Measurements from ENCODE around the gene TIGIT.
"Not testable (repeated sequence)": the region's sequence is repeated elsewhere in the genome, so short reads cannot be mapped to it uniquely, and the experiment has no call there.

The TIGIT gene

DNA sequence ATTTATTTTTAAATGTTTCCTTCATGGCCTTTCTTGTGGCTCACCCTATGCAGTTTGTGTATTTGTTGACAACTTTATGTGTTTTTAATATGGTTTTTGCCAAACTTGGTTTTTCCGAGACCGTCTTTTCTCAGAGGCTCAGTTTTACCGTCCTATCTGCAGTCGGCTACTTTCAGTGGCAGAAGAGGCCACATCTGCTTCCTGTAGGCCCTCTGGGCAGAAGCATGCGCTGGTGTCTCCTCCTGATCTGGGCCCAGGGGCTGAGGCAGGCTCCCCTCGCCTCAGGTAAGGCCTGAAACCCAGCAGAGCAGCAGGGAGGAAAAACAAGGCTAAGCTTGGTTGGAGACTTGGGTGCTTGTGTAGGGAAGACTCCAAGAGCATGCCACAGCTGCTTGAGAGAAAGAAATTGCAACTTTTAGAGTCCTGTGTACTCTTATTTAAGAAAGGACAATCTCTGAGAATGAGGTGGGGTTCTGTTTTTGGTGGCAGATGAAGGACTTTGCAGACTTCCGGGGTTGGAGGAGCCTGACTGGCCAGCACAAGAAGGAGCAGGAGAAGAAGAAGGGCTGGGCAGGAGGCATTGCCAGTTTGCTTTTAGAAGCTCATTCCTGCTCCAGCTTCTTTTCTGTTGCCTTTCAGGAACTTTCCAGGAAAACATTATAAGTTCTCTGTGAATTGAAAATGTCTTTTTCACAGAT lies at the start of gene TIGIT:
Gene TIGIT, plus strand, starts transcription at position 191 of the 698 bp plus-strand sequence. Its CDS starts 34 bp downstream, at position 225.
- peak in 1 of 2 donors; percentile 45 for DNase-seq

GRCh38 chr3:114252954-114253353 lies 40.9 kb upstream of the TIGIT start:
- DNase-seq = no peak

- DNase-seq = no peak
These were observed 40.3 kb upstream of the TIGIT start for GRCh38 chr3:114253505-114253904.

DNA sequence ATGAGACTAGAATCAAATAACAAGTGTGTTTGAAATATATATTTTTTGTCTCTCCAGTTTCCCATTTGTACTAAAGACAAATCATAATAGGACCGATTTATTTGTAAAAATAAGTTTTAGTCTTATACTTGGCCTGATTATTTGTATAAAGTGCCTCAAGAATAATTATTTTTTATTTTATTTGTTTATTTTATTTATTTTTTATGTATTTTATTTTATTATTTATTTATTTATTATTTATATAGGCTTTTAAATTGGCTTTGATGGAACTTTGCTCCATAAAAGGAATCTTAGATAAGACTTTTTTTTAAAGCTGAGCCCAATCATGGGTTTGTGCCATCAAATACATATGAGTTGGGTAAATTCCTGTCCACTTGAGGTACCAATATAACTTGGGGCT lies 34.3 kb upstream of the TIGIT start:
- DNase-seq = no peak

DNA sequence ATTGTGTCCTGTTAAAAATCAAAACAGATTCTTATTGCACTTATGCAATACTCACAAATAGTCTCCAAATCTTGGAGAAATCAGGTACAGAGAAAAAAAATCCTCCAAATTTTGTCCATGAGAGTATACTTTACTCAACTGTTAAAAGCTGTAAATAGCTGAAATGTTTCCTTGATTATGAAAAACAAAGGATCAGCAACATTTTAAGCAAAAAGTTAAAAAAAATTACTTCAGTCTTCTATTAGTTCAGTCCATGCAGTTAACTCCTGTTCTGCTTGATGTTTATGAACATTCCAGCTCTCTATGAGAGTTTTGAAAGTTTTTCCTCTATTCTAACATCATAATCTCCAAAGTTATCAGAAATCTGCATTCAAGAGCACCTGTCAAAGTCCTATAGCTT lies 33.7 kb upstream of the TIGIT start:
- no peak for DNase-seq

GRCh38 chr3:114270019-114270418 lies 23.8 kb upstream of the TIGIT start:
- no peak for DNase-seq

DNA sequence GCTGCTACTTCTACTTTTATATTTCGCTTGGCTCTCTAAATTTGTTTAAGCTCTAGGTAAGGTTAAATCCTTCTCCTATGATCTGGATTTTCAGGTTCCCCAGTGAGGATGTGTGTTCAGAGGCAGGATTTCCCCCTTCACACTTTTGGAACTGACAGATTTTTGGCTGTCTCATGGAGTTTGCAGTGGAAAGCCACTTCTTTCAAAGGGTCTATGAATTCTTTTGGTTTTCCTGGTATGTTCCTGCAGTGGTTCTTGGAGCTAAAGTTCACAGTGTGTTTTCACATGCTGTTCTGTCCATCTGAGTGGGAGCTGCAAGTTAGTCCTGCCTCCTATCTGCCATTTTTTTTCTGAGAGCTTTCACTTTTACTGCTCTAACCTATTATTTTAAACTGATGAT lies 21.6 kb upstream of the TIGIT start:
- no peak for DNase-seq

DNA sequence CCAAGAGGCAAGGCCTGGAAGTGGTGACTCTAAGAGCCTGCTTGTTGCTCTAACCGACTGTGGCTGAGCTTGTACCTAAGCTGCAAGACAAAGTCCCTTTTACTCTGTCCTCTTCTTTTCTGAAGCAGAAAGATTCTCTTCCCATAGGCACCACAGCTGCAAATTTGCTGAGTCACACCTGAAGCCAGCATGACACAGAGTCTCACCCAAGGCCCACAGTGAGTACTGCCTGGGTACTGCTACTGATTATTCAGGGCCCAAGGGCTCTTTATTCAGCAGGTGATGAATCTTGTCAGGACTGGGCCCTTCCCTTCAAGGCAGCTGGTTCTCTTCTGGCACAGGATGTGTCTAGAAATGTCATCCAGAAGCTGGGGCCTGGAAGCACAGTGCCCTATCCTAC lies 18.9 kb upstream of the TIGIT start:
- no peak for DNase-seq

DNA sequence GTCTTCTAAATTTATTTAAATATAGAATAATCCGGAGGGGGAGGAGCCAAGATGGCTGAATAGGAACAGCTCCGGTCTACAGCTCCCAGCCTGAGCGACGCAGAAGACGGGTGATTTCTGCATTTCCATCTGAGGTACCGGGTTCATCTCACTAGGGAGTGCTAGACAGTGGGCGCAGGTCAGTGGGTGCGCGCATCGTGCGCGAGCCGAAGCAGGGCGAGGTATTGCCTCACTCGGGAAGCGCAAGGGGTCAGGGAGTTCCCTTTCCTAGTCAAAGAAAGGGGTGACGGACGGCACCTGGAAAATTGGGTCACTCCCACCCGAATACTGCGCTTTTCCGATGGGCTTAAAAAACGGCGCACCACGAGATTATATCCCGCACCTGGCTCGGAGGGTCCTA lies 17.0 kb upstream of the TIGIT start:
- not testable (repeated sequence) for DNase-seq

GRCh38 chr3:114284644-114285043 lies 9.2 kb upstream of the TIGIT start:
- no peak for DNase-seq

DNA sequence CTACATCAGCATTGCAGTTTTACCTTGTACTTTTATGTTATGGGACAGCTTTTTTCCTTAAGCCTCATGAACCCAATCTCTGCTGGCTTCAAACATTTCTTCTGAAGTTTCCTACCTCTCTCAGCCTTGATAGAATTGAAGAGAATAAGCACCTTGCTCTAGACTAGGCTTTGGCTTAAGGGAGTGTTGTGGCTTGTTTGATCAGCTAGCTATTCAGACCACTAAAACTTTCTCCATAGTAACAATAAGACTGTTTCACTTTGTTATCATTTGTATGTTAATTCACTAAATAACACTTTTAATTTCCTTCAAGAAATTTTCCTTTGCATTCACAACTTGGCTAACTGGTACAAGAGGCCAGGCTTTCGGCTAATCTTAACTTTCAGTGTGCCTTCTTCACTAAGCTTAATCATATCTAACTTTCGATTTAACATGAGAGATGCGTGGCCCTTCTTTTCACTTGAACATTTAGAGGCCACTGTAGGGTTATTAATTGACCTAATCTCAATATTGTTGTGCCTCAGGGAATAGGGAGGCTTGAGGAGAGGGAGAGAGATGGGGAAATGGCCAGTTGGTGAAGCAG lies 8.1 kb upstream of the TIGIT start:
- DNase-seq = peak in 1 of 2 donors; percentile 61

GRCh38 chr3:114286266-114286665 lies 7.6 kb upstream of the TIGIT start:
- DNase-seq = peak in 1 of 2 donors; percentile 39

DNA sequence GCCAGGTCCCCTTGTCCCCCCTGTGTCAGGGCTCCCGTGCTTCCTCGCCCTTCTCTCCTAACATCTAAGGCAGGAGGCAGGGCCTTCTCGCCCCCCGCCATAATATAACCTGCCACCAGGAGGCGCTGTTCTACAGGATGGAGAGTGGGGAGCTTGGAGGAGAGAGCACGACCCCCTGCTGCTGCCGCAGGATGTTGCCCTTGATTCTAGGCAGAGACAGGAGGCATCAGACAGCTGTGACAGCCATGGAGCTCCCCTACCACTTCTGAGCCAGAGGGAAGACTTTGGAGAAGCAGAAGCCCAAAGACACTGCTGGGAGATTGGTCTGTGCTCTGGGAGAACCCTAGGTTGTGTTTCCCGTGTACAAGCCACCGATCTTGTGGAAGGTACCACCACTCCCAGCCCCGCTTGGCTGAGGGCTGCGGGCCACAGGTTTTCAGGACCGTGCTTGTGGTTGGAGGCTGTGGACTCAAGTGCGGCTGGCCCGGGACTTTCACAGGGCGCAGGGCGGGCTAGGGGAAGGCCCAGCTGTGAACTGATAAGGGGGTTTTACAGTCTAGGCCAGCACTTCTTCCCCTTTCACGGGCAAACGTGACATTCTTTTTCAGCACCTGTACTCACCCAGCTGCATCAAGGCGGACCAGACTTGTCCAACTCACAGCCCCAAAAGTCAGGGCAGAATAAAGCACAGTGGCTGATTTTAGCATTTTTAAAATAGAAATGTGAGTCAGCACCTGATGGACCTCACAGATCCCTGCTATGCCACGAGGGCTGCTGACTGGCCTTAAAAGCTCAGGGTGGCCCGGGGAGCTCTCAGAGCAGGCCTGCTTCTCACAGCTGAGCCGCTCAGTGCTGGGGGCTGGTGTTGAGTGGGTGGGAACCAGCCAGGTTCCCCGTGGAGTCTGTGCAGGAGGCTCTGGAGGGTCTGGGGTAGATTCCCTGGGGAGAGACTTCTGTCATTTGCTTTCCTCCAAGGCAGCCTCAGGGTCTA lies 2.6 kb upstream of the TIGIT start:
- DNase-seq = peak; percentile 89 to 93

DNA sequence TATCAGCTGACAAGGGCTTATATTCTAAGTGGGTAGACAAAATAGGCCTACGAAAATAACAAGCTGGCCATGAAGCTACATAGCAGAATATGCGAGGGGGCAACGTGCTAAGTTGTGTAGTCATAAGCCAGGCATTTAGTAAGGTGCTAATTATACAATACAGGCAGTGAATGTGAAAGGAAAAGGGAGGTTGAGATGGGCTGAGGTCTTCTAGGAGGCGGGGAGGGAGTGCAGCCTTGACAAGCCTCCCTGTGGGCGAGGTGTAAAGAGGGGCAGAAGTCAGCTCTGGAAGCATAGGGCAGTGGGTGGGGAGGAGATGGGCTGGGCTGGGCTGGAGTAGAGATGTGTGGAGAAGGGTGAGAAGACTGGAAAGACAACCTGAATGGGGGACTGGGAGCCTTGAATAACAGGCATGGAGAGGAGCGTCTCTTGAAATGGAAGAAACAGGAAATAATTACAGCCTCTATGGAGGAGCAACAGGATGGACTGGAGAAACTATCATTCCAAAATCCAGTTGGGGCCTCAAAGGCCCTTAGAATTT lies 1.2 kb downstream of the TIGIT start:
- peak; percentile 28 to 66 for DNase-seq

DNA sequence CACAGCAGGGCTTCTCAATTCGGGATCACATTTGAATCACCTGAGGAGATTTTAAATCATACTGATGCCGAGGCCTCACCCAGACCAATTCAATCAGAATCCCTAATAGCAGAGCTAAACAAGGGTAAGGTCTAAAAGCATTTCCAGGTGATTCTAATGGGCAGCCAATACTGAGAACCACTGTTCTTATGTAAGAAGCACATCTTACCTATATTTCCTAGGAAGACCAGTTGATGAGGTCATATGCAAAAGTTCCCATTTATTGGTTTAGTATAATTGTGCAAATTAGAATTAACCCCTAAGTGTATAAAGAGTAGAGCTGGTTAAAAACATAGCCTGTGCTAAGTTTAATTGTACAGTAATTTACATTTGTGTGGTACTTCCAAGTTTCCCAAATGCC lies 2.1 kb downstream of the TIGIT start:
- DNase-seq = peak in 1 of 2 donors; percentile 58

DNA sequence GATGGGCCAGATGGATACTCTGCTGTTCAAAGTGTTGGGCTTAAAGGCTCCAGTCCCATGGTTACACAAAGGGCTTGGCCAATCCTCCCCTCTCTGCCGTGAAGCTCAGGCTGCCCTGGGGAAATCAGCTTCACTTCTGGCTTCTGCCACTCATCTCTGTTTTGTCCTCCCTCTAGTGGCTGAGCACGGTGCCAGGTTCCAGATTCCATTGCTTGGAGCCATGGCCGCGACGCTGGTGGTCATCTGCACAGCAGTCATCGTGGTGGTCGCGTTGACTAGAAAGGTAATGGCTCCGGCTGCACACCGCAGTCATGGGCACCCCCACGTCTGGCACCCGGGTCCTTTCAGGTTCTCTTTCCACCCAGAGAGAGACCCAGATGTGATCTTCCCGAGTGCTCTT lies 5.6 kb downstream of the TIGIT start:
- DNase-seq = peak; percentile 40 to 65

GRCh38 chr3:114299941-114300624 lies 6.3 kb downstream of the TIGIT start:
- no peak for DNase-seq

GRCh38 chr3:114307222-114307830 lies 13.5 kb downstream of the TIGIT start:
- DNase-seq = peak in 1 of 2 donors; percentile 71

DNA sequence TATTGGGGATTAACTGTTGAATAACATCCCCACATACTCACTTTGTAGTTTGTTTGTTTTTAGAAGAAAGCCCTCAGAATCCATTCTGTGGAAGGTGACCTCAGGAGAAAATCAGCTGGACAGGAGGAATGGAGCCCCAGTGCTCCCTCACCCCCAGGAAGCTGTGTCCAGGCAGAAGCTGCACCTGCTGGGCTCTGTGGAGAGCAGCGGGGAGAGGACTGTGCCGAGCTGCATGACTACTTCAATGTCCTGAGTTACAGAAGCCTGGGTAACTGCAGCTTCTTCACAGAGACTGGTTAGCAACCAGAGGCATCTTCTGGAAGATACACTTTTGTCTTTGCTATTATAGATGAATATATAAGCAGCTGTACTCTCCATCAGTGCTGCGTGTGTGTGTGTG lies 14.0 kb downstream of the TIGIT start:
- DNase-seq = no peak

DNA sequence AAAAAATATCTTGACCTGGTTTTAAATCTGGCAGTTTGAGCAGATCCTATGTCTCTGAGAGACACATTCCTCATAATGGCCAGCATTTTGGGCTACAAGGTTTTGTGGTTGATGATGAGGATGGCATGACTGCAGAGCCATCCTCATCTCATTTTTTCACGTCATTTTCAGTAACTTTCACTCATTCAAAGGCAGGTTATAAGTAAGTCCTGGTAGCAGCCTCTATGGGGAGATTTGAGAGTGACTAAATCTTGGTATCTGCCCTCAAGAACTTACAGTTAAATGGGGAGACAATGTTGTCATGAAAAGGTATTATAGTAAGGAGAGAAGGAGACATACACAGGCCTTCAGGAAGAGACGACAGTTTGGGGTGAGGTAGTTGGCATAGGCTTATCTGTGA lies 14.5 kb downstream of the TIGIT start:
- no peak for DNase-seq

GRCh38 chr3:114308830-114309229 lies 15.0 kb downstream of the TIGIT start:
- DNase-seq = peak; percentile 68 to 81

- DNase-seq = no peak
These were observed 16.9 kb downstream of the TIGIT start for GRCh38 chr3:114310695-114311094.
